Astrocyte of the spinal cord (primary cell): ENCODE measurements around the gene LRBA.
A peak's percentile ranks its signal among the peaks of the same experiment; 100 is the strongest.

Source experiments
- DNase-seq: peaks from one replicate; pipeline ENCODE4 v3.0.0; 2011; ENCODE audit warnings: low read depth, low spot score
- H3K4me3 ChIP-seq: 2 replicates; pipeline ENCODE4 v1.5.1; 2011; ENCODE audit warnings: low read depth, mild to moderate bottlenecking, low read length, moderate library complexity
- CTCF ChIP-seq: IDR thresholded peaks from 2 replicates; pipeline ENCODE4 v1.5.1; 2012; ENCODE audit warnings: low read depth, mild to moderate bottlenecking, low read length, inconsistent platforms
- in situ Hi-C: cut with HindIII; loops from 2 replicates; pipeline ENCODE4 v1.10.0; 2017; ENCODE audit warnings: low sequenced_read_pairs

The LRBA gene

DNA sequence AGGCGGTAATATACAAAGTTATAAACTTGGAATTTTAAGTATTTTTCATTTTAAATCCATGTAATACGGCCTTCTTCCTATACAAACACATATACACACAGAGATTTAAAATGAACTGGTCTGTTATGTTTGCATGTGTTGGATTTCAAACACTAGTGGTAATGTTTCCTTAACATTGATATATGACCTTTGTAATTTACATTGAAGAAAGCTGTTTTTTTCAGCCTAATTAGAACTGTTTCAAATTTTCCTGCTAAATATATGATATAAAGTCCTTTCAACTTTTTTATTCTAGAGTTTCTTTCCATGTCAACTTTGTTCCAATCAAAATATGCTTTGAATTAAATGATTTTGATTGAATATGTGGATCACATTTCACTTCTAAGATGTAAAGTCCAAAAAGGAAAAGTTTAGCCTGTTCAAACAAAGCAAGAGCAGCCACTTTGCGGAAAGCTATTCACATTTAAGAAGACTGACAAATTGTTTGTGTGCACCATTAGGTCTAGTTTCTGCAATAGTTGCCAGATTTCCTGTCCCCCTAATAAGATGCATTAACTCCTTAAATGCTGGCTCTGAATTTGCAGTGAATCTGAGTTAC, 659.1 kb downstream of the LRBA start:
- TF ChIP-seq CTCF: no peak

DNA sequence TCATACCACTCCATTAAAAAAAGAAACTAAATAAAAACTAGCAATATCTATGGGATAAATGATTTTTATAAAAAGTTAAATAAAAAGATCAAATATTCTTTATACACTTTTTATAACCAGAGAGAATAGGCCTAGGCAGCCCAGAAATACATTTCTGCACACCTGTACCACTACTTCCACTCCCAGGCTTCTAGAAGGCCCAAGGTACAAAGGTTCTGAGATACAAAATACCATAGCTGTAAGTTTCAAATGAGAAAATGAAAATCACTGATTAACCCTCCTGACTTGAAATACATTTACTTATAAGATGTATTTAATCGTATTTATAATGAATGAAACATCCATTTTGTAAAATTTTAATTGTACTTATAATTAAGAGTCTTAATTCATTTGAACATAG, 659.7 kb downstream of the LRBA start:
- H3K4me3 ChIP-seq: no peak overlapping the region
- no peak for TF ChIP-seq CTCF
- in situ Hi-C loops: no loop called here
- no peak for DNase-seq

More for the DNA sequence above, 659.1 kb downstream of the LRBA start:
- no peak overlapping the region for H3K4me3 ChIP-seq
- DNase-seq: no peak
- in situ Hi-C loops: no loop called here

GRCh38 chr4:150354214-150354796, 660.8 kb downstream of the LRBA start:
- DNase-seq: no peak
- H3K4me3 ChIP-seq: no peak overlapping the region
- in situ Hi-C loops: no loop called here
- no peak for TF ChIP-seq CTCF

DNA sequence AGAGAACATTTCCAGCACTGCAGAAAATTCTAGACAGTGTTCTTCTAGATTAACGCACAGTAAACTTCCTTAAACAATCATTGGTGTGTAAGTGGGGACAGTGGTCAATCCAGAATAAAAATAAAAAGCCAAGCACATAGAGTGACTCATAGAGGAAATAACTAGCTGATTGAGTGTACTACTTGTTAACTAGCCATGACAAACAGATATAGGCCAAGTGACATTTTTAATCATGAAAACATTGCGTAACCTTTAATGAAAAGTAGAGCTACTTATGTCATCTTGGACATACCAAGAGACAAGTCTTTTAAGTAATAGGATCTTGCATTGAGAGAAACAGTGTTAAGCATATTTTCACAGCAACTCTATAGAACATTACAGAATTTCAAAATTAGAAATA, 667.0 kb downstream of the LRBA start:
- H3K4me3 ChIP-seq: no peak overlapping the region
- TF ChIP-seq CTCF: no peak
- DNase-seq: peak; percentile 74
- in situ Hi-C loops: no loop called here

GRCh38 chr4:150345207-150345744, 669.8 kb downstream of the LRBA start:
- no peak for DNase-seq
- H3K4me3 ChIP-seq: no peak overlapping the region
- TF ChIP-seq CTCF: no peak
- in situ Hi-C loops: no loop called here

DNA sequence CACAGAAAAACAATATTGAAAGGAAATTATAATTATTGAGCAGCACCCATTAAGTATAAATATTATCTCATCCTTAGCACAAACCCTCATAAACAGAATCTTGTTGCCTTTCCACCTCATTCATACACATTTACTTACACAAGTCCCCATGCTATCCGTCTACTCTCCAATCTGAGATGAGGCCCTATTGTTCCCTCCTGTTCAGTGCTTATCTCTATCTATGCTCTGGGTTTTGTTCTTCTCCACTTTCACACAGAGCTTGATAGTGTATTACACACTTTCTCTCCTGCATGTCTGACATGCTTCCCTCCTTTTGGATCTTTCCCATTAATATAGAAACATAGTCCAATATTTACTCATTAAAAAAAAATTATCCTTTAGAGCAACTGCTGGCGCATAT, 671.3 kb downstream of the LRBA start:
- H3K4me3 ChIP-seq: no peak overlapping the region
- no peak for TF ChIP-seq CTCF
- in situ Hi-C loops: no loop called here
- DNase-seq: no peak
